Activated naive CD8-positive, alpha-beta T cell treated with anti-CD3 and anti-CD28 coated beads, Interleukin-2, amount 10 ng/mL, durations not matched to agents 7 days and 5 days (primary cell): ENCODE results near the gene STEEP1. TPM values are rescaled to one million over a fixed set of nuclear protein-coding genes. Genes with fewer than 3 reads are reported as not detected.
"Not testable (repeated sequence)": the region's sequence is repeated elsewhere in the genome, so short reads cannot be mapped to it uniquely, and the experiment has no call there.

Source experiments
- ATAC-seq: fragments of 150-1000 bp; cut with Tn5 transposase; one replicate; pipeline ENCODE4 v1.10.0; 2021; ENCODE audit warnings: low read depth, moderate library complexity
- POLR2A ChIA-PET: fragments of 350-600 bp; sonication (Branson Sonifier 250); formaldehyde crosslinking; loops from one replicate; lab custom pipeline; 2021; ENCODE audit warnings: antibody characterized with exemption; lab: Charles Lee
- DNase-seq: peaks from one replicate; pipeline ENCODE4 v3.0.0; 2021
- H3K27ac Mint-ChIP-seq: one replicate; pipeline ENCODE4 v1.8.0; 2022; ENCODE audit warnings: mild to moderate bottlenecking, mixed read lengths
- H3K27me3 Mint-ChIP-seq: one replicate; pipeline ENCODE4 v1.8.0; 2022; ENCODE audit warnings: mild to moderate bottlenecking, moderate library complexity, mixed read lengths
- H3K36me3 Mint-ChIP-seq: one replicate; pipeline ENCODE4 v1.8.0; 2021; ENCODE audit warnings: mild to moderate bottlenecking, mixed read lengths
- H3K4me1 Mint-ChIP-seq: one replicate; pipeline ENCODE4 v1.8.0; 2021; ENCODE audit warnings: mixed read lengths
- H3K4me3 Mint-ChIP-seq: one replicate; pipeline ENCODE4 v1.8.0; 2022; ENCODE audit warnings: mild to moderate bottlenecking, moderate library complexity, mixed read lengths
- H3K9me3 Mint-ChIP-seq: one replicate; pipeline ENCODE4 v1.8.0; 2021; ENCODE audit warnings: mixed read lengths
- total RNA-seq, 2 experiments: library from RNA; stranded (reverse); gene quantifications; one replicate each; pipeline ENCODE4 v1.2.3, GENCODE V29; 2021

STEEP1 gene
- total RNA-seq, 2 experiments from 2014 or later: 19.6 to 19.9 TPM

DNA sequence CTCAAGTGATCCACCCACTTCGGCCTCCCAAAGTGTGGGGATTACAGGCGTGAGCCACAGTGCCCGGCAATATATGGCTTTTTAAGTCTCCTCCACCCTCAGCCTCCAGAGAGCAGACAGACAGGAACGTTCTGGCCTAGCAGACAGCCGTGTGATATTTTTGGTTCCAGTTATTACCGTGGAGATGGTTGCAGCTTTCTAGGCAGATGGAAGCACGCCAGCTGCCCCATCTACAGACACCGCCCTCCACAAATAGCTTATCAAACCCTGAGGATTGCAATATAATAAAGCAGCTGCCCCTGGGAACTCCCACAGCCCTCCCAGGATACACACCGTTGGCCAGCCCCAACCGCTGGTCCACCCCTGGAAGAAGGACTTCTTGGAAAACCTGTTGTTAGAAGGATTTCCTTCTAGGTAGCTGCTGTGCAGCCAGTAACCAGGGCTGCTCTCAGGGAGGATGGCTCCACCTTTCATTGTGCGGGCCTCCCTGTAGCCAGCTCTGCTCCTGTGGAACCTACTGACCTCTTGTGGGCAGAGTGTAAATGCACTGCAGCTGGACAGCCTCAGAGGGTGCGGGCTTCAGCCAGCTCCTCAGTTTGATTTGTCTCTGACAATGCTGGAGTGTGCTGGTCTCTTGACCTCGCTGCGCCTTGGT, 52.9 kb downstream of the STEEP1 start:
- Mint-ChIP-seq H3K4me1 (peaks cover 6% of the 10 kb centered on the region), H3K27me3 (no peaks in the 10 kb centered on the region), H3K27ac (no peak overlapping the region), H3K36me3 (no peaks in the 10 kb centered on the region), H3K9me3 (no peaks in the 10 kb centered on the region), H3K4me3 (no peak overlapping the region)
- ATAC-seq (peak; percentile 55), DNase-seq (no peak)
- POLR2A ChIA-PET: no interaction called here

DNA sequence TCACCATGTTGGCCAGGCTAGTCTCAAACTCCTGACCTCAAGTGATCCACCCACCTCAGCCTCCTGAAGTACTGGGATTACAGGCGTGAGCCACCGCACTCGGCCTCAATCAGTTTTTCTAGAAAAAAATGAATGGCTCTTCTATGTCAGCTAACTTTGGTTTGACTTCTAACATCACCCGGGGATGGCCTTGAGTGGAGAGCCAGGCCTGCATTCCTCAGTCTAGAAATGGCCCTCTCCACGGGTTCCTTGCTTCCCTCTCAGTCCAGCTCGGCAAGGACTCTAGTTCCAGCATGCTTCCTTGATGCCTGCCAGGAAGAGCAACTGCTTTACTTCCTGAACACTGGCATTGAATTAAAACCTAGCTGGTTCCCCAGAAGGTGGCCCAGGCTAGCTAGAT, 58.0 kb downstream of the STEEP1 start:
- H3K36me3 Mint-ChIP-seq: no peaks in the 10 kb centered on the region
- POLR2A ChIA-PET: no interaction called here
- no peak overlapping the region for H3K4me3 Mint-ChIP-seq
- DNase-seq: no peak
- peaks cover 7% of the 10 kb centered on the region for H3K4me1 Mint-ChIP-seq
- no peak overlapping the region for H3K27ac Mint-ChIP-seq
- ATAC-seq: no peak
- H3K9me3 Mint-ChIP-seq: no peaks in the 10 kb centered on the region
- no peaks in the 10 kb centered on the region for H3K27me3 Mint-ChIP-seq

DNA sequence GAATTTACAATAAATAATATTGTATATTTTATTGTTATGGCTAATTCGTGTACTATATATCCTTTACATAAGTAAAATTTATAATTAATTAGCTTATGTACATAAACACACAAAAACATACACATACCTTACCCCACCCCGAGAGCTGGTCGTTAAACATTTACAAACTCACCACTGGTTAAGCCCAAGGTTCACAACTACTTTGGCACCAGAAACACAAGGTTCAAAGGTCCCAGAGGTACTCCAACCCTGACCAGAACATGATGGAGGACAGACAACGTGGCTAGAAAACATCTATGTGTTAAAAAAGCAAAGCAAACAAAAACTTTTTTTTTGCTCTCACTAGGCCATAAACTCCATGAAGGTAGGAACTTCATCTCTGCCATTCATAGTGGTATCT, 59.3 kb downstream of the STEEP1 start:
- POLR2A ChIA-PET: no interaction called here
- peaks cover 12% of the 10 kb centered on the region for H3K4me1 Mint-ChIP-seq
- no peaks in the 10 kb centered on the region for H3K27me3 Mint-ChIP-seq
- DNase-seq (no peak), ATAC-seq (no peak)
- no peaks in the 10 kb centered on the region for H3K36me3 Mint-ChIP-seq
- H3K4me3 Mint-ChIP-seq: no peak overlapping the region
- no peak overlapping the region for H3K27ac Mint-ChIP-seq
- H3K9me3 Mint-ChIP-seq: no peaks in the 10 kb centered on the region

- POLR2A ChIA-PET, H3K4me3 Mint-ChIP-seq: not testable (repeated sequence)
Measured at GRCh38 chrX:119505145-119505544, 60.1 kb downstream of the STEEP1 start.

DNA sequence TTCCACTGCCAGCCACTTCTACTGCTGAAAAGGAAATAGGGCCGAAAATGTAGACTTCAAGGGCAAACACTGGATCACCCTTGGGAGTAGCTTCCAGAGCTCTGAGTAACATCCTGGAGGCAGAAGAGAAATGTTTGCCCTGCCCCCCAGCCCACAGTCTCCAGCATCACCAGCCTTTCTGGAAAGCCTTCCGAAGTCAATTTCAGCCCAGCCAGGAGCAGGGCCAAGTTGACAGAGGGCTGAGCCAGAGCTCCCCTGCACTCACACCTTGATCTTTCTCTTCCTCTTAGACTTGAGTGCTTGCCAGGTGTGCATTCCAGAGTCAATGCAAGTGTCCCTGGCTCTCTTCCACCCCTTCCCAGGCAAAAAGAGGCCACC, 61.7 kb downstream of the STEEP1 start:
- no peak for ATAC-seq
- Mint-ChIP-seq H3K27ac (no peak overlapping the region), H3K4me3 (no peak overlapping the region), H3K36me3 (no peaks in the 10 kb centered on the region), H3K27me3 (no peaks in the 10 kb centered on the region), H3K4me1 (peaks cover 12% of the 10 kb centered on the region), H3K9me3 (no peaks in the 10 kb centered on the region)
- no peak for DNase-seq
- POLR2A ChIA-PET: interaction anchor here (0.5 to 0.7 kb wide), 3 partner anchors 35 to 513 kb away, joined by 3 to 5 read pairs (median 5); partner anchors contain the start of gene SLC25A5

More at GRCh38 chrX:119505145-119505544, 60.1 kb downstream of the STEEP1 start:
- not testable (repeated sequence) for H3K36me3 Mint-ChIP-seq, H3K9me3 Mint-ChIP-seq, DNase-seq, H3K27ac Mint-ChIP-seq, H3K27me3 Mint-ChIP-seq, ATAC-seq
- H3K4me1 Mint-ChIP-seq: peaks cover 12% of the 10 kb centered on the region

DNA sequence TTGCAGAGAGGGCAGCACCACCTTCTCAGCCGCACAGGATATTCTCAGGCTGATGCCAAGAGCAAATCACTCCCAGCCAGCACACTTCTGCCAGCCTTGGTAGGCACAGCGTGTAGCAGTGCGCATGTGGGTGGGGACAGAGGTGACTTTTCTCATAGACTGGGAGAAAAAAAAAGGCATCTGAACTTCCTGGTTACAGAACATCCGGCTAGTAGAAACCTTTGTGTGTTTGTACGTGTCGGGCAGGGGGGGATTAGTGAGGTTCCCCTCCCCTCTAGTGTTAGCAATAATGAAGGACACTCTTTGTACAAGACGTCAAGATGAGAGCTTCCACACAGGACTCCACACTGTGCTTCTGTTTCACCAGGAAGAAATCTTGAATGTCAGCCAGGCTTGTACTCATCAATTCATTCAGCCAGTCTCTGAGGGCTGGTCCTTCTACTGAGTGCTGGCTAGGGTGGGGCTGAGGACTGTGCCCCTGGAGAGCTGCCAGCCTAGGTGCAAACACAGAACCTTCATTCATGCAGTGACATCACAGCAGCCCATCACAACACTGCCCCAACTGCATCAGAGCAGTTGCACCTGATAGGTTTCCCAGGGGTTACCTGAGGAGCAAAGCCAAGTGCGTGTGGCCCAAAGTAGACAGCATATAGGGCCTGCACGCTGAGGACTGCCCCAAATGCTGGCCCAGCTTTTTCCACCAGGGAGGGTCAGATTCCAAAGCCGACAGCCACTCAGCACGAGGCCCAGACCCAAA, 62.3 kb downstream of the STEEP1 start:
- peak overlapping the region; percentile 78 for H3K27ac Mint-ChIP-seq
- DNase-seq (no peak), ATAC-seq (peak; percentile 78)
- H3K4me3 Mint-ChIP-seq: peak overlapping the region; percentile 16
- POLR2A ChIA-PET: interaction anchor here (0.5 to 0.6 kb wide), 2 partner anchors 35 to 514 kb away, joined by 3 to 5 read pairs; partner anchors contain the start of gene SLC25A5
- no peaks in the 10 kb centered on the region for H3K36me3 Mint-ChIP-seq
- peaks cover 12% of the 10 kb centered on the region for H3K4me1 Mint-ChIP-seq
- no peaks in the 10 kb centered on the region for H3K9me3 Mint-ChIP-seq
- no peaks in the 10 kb centered on the region for H3K27me3 Mint-ChIP-seq

DNA sequence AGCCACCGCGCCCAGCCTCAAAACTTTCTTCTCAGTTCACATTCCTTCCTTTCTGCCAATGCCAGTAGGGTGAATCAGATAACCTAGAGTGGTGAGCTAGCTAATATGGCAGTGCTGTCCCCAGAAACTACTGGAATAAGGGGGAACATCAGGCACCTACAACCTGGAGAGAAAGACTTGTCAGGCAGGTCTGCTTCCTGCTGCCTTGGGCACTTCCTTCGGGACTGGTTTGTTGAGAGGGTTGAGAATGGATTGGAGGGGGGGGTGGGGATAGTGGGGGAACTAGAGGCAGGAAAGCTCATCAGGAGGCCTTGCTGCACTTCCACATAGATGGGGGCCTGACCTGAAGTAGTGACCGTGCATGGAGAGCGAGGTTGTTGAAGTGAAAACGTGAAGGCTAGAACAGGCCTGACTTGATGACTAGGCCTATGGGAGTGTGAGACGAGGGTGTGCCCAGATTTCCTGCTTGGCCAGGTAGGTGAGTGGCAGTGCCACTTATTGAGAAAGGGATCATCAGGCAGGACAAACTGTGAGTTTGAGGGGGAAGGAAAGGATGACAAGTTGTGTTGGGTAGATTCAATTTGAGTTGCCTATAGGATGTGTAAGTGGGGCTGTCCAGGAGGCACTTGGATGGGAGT, 63.6 kb downstream of the STEEP1 start:
- H3K36me3 Mint-ChIP-seq: no peaks in the 10 kb centered on the region
- H3K27me3 Mint-ChIP-seq: no peaks in the 10 kb centered on the region
- no peak overlapping the region for H3K4me3 Mint-ChIP-seq
- no peaks in the 10 kb centered on the region for H3K9me3 Mint-ChIP-seq
- ATAC-seq (no peak), DNase-seq (no peak)
- no peak overlapping the region for H3K27ac Mint-ChIP-seq
- POLR2A ChIA-PET: no interaction called here
- peaks cover 14% of the 10 kb centered on the region for H3K4me1 Mint-ChIP-seq

- no peaks in the 10 kb centered on the region for H3K9me3 Mint-ChIP-seq
- ATAC-seq: no peak
- no peaks in the 10 kb centered on the region for H3K36me3 Mint-ChIP-seq
- no peak overlapping the region for H3K27ac Mint-ChIP-seq
- H3K27me3 Mint-ChIP-seq: no peaks in the 10 kb centered on the region
- H3K4me3 Mint-ChIP-seq: no peak overlapping the region
- H3K4me1 Mint-ChIP-seq: peaks cover 21% of the 10 kb centered on the region
- DNase-seq: no peak
- POLR2A ChIA-PET: no interaction called here
Measured at GRCh38 chrX:119500061-119500800, 65.0 kb downstream of the STEEP1 start.

GRCh38 chrX:119497185-119497584, 68.0 kb downstream of the STEEP1 start:
- Mint-ChIP-seq H3K4me3 (no peak overlapping the region), H3K36me3 (no peaks in the 10 kb centered on the region), H3K27ac (no peak overlapping the region), H3K4me1 (peaks cover 14% of the 10 kb centered on the region), H3K27me3 (no peaks in the 10 kb centered on the region), H3K9me3 (no peaks in the 10 kb centered on the region)
- POLR2A ChIA-PET: interaction anchor here (0.9 kb wide), 1 partner anchor 69 kb away, joined by 3 read pairs; no protein-coding TSS in a partner anchor
- DNase-seq: no peak
- no peak for ATAC-seq

GRCh38 chrX:119495734-119496726, 69.2 kb downstream of the STEEP1 start:
- POLR2A ChIA-PET: interaction anchor here (0.9 kb wide), 1 partner anchor 68 kb away, joined by 3 read pairs; no protein-coding TSS in a partner anchor
- Mint-ChIP-seq H3K27me3 (no peaks in the 10 kb centered on the region), H3K4me1 (peaks cover 9% of the 10 kb centered on the region), H3K9me3 (no peaks in the 10 kb centered on the region), H3K36me3 (no peaks in the 10 kb centered on the region), H3K4me3 (no peak overlapping the region), H3K27ac (peak overlapping the region; percentile 41)
- ATAC-seq: peak; percentile 74
- no peak for DNase-seq

GRCh38 chrX:119493851-119494495, 71.2 kb downstream of the STEEP1 start:
- H3K4me1 Mint-ChIP-seq, H3K27me3 Mint-ChIP-seq, H3K27ac Mint-ChIP-seq, POLR2A ChIA-PET, DNase-seq, H3K9me3 Mint-ChIP-seq, H3K36me3 Mint-ChIP-seq, H3K4me3 Mint-ChIP-seq, ATAC-seq: not testable (repeated sequence)

DNA sequence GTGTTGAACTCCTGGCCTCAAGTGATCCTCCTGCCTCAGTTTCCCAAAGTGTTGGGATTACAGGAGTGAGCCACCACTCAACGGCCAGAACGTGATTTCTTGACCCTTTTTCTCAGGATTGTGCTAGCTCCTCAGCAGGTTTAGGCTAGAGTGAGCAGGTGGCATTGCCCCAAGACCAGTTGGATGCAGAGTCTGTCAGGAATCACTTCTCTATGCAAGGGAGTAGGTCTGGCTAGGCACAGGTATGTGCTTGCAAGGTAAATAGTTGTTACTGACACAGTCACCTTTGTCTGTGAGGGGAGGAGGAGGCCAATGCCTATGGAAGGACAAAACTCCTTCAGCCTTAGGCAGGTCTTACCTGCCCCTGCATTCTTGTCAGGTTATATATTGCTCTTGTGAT, 72.7 kb downstream of the STEEP1 start:
- H3K27ac Mint-ChIP-seq: no peak overlapping the region
- H3K9me3 Mint-ChIP-seq: no peaks in the 10 kb centered on the region
- H3K4me1 Mint-ChIP-seq: peaks cover 12% of the 10 kb centered on the region
- DNase-seq (no peak), ATAC-seq (no peak)
- H3K36me3 Mint-ChIP-seq: no peaks in the 10 kb centered on the region
- H3K4me3 Mint-ChIP-seq: no peak overlapping the region
- no peaks in the 10 kb centered on the region for H3K27me3 Mint-ChIP-seq
- POLR2A ChIA-PET: interaction anchor here (1.8 kb wide), 1 partner anchor 24 kb away, joined by 6 read pairs; the partner anchor contains the start of gene SLC25A5
